Measurements from ENCODE around the gene CDH8. TPM values are rescaled to one million over a fixed set of nuclear protein-coding genes. Genes with fewer than 3 reads are reported as not detected.

Gene CDH8
- total and polyA plus RNA-seq, 2 donors (not counting 3 experiments of a cell fraction or from before 2014, with no cell fraction given) = not detected

DNA sequence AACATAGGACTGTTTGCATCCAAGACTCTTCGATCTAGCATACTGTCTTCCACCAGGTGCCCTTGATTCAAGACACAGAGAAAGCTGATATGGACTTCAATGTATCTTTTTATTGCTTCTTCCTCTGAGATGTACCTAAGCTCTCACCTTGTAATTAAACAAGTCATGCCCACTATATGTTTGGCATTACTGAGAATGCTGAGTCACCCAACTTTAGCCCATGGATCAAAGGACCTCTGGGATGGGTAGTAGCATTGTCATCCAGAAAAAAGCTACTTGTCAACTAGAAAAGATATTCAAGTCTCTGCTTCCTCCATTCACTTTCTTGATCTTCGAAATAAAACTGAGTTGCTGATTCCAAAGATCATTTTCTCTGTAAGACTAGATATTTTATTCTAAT is 37.8 kb downstream of the CDH8 start:
- Histone ChIP-seq H2AFZ (ENCODE audit: low read depth, low read length) (no peak overlapping the region), H3K4me2 (ENCODE audit: insufficient read depth, low read length) (no peak overlapping the region), H3K27me3 (ENCODE audit: control insufficient read depth in 2 of 2, insufficient read depth in 2 of 2, low read length in 2 of 2) (no peaks in the 10 kb centered on the region), H3K36me3 (ENCODE audit: control insufficient read depth in 2 of 2, extremely low read depth in 1 of 2, insufficient read depth in 2 of 2, low read length in 2 of 2) (no peaks in the 10 kb centered on the region), H3K9me1 (replicated peaks; ENCODE audit: control insufficient read depth, extremely low read depth, insufficient read depth, low read length) (no peaks in the 10 kb centered on the region), H3K79me2 (ENCODE audit: control insufficient read depth, insufficient read depth, low read length) (no peaks in the 10 kb centered on the region), H3K9ac (replicated peaks; ENCODE audit: extremely low read depth, insufficient read depth, low read length) (no peak overlapping the region), H3K27ac (ENCODE audit: insufficient read depth, low read depth, low read length) (no peak overlapping the region), H4K20me1 (replicated peaks; ENCODE audit: control insufficient read depth, extremely low read depth, insufficient read depth, low read length) (no peaks in the 10 kb centered on the region), H3K4me1 (ENCODE audit: control insufficient read depth, extremely low read depth, insufficient read depth, low read length) (no peaks in the 10 kb centered on the region), H3K4me3 (replicated peaks in 1 of 3; ENCODE audit: insufficient read depth in 1 of 3, low read depth in 1 of 3, low read length in 3 of 3) (no peak overlapping the region), H3K9me3 (replicated peaks; ENCODE audit: control insufficient read depth, insufficient read depth, low read length) (peaks cover 3% of the 10 kb centered on the region)
- FAIRE-seq (no peak), DNase-seq (ENCODE audit: low read depth, low spot score) (no peak)
- BruUV-seq (replicated peaks) = no TSS peak
- POLR2A ChIA-PET = no interaction called here
- intact Hi-C loops (cut with micrococcal nuclease) = no loop called here
- TF ChIP-seq POLR2A (IDR thresholded peaks at IDR 0.05; ENCODE audit: low read depth, low read length) (no peak), FOS (IDR thresholded peaks at IDR 0.05; ENCODE audit: borderline replicate concordance, insufficient read depth, low read length) (no peak), GATA2 (IDR thresholded peaks at IDR 0.05; ENCODE audit: insufficient read depth, insufficient read length, low read depth, low read length) (no peak), MAX (IDR thresholded peaks at IDR 0.05; ENCODE audit: insufficient read depth, insufficient read length) (no peak)
- CTCF ChIA-PET = no interaction called here
- dilution Hi-C loops (cut with MboI; ENCODE audit: extremely low pct_ligation_motif_present, low sequenced_read_pairs) = no loop called here

DNA sequence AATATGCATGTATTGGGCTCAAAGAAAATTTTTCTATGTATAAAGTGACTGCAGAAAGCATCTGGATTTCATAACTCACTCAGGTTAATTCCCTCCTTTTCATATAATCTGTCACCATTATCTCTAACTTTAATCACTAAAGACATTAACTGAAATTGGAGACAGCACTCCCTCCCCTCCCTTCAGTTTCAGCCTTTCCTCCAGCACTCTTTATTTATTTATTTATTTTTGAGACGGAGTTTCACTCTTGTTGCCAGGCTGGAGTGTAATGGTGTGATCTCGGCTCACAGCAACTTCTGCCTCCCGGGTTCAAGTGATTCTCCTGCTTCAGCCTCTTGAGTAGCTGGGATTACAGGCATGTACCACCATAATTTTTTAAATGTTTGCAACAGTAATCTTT is 43.1 kb downstream of the CDH8 start:
- Histone ChIP-seq H3K79me2 (ENCODE audit: control insufficient read depth, insufficient read depth, low read length) (no peaks in the 10 kb centered on the region), H3K4me1 (ENCODE audit: control insufficient read depth, extremely low read depth, insufficient read depth, low read length) (no peaks in the 10 kb centered on the region), H3K36me3 (ENCODE audit: control insufficient read depth in 2 of 2, extremely low read depth in 1 of 2, insufficient read depth in 2 of 2, low read length in 2 of 2) (no peaks in the 10 kb centered on the region), H3K9me3 (replicated peaks; ENCODE audit: control insufficient read depth, insufficient read depth, low read length) (peaks cover 3% of the 10 kb centered on the region), H3K27ac (ENCODE audit: insufficient read depth, low read depth, low read length) (no peak overlapping the region), H3K9ac (replicated peaks; ENCODE audit: extremely low read depth, insufficient read depth, low read length) (no peak overlapping the region), H3K9me1 (replicated peaks; ENCODE audit: control insufficient read depth, extremely low read depth, insufficient read depth, low read length) (no peaks in the 10 kb centered on the region), H3K4me3 (replicated peaks in 1 of 3; ENCODE audit: insufficient read depth in 1 of 3, low read depth in 1 of 3, low read length in 3 of 3) (no peak overlapping the region), H3K4me2 (ENCODE audit: insufficient read depth, low read length) (no peak overlapping the region), H3K27me3 (ENCODE audit: control insufficient read depth in 2 of 2, insufficient read depth in 2 of 2, low read length in 2 of 2) (no peaks in the 10 kb centered on the region), H2AFZ (ENCODE audit: low read depth, low read length) (no peak overlapping the region), H4K20me1 (replicated peaks; ENCODE audit: control insufficient read depth, extremely low read depth, insufficient read depth, low read length) (no peaks in the 10 kb centered on the region)
- ChIA-PET POLR2A (no interaction called here), CTCF (no interaction called here)
- dilution Hi-C loops (cut with MboI; ENCODE audit: extremely low pct_ligation_motif_present, low sequenced_read_pairs) (no loop called here), intact Hi-C loops (cut with micrococcal nuclease) (no loop called here)
- FAIRE-seq (no peak), DNase-seq (ENCODE audit: low read depth, low spot score) (no peak)
- BruUV-seq (replicated peaks) = no TSS peak
- TF ChIP-seq MYC (IDR thresholded peaks at IDR 0.05; ENCODE audit: low read depth, low read length) (no peak), MAX (IDR thresholded peaks at IDR 0.05; ENCODE audit: insufficient read depth, insufficient read length) (no peak), GATA2 (IDR thresholded peaks at IDR 0.05; ENCODE audit: insufficient read depth, insufficient read length, low read depth, low read length) (no peak), EZH2 (IDR thresholded peaks at IDR 0.05; ENCODE audit: borderline replicate concordance, low read depth, low read length, severe bottlenecking) (no peak), FOS (IDR thresholded peaks at IDR 0.05; ENCODE audit: borderline replicate concordance, insufficient read depth, low read length) (no peak), POLR2A (IDR thresholded peaks at IDR 0.05; ENCODE audit: low read depth, low read length) (no peak), POLR2AphosphoS5 (IDR thresholded peaks at IDR 0.05; ENCODE audit: insufficient read depth, low read depth, low read length) (no peak), JUN (IDR thresholded peaks at IDR 0.05; ENCODE audit: borderline replicate concordance, insufficient read depth, insufficient read length, low read depth) (no peak)
- TF ChIP-seq, protein P1, sequence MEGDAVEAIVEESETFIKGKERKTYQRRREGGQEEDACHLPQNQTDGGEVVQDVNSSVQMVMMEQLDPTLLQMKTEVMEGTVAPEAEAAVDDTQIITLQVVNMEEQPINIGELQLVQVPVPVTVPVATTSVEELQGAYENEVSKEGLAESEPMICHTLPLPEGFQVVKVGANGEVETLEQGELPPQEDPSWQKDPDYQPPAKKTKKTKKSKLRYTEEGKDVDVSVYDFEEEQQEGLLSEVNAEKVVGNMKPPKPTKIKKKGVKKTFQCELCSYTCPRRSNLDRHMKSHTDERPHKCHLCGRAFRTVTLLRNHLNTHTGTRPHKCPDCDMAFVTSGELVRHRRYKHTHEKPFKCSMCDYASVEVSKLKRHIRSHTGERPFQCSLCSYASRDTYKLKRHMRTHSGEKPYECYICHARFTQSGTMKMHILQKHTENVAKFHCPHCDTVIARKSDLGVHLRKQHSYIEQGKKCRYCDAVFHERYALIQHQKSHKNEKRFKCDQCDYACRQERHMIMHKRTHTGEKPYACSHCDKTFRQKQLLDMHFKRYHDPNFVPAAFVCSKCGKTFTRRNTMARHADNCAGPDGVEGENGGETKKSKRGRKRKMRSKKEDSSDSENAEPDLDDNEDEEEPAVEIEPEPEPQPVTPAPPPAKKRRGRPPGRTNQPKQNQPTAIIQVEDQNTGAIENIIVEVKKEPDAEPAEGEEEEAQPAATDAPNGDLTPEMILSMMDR (IDR thresholded peaks at IDR 0.05; ENCODE audit: extremely low read depth in 1 of 2, insufficient read depth in 1 of 2, low read depth in 1 of 2, low read length in 2 of 2) = no peak
